ENCODE measurements around the gene MYH7.

Gene MYH7

GRCh38 chr14:23447361-23448350 lies 12.2 kb upstream of the MYH7 start:
- no peak for DNase-seq

- no peak for DNase-seq
Observed at GRCh38 chr14:23446291-23446851, 10.9 kb upstream of the MYH7 start.

GRCh38 chr14:23445773-23446172 lies 10.3 kb upstream of the MYH7 start:
- DNase-seq, result no peak

- no peak for DNase-seq
Observed at GRCh38 chr14:23444314-23444713, 8.9 kb upstream of the MYH7 start.

DNA sequence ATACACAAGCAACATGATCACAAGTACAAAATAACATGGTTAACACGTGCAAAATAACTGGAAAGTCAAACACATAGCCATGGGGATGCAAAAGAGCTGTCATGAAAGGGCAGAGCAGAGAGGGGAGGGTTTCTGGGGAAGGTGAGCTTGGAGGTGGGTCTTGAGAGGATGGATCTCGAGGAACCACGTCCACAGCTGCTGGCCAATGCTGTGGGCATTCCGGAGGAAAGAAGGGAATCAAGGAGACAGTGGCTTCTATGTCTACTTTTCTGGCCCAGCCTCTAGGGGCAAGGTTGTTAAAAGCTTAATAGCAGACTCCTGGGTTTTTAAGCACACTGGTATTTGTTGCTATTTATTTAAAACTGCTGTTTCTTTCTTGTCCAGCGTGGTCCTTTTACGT lies 8.4 kb upstream of the MYH7 start:
- DNase-seq, result no peak

DNA sequence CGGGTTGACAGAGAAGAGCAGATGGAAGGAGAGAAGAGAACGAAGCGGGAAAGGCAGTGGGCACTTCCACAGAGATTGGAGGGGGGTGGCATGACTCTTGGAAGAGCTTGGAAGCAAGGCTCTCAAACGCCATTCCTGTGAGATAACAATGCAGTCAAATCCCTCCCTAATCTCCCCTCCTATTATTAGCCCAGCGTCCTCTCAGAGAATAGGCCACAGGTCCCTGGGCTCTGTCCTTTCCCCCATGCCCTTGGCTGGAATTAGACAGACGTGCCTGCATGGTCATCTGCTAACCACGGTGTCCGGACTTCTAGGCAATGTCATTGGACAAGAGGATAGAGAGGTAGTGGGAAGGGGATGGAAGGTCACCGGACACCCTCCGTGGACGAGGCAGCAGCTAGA lies 8.0 kb upstream of the MYH7 start:
- no peak for DNase-seq

GRCh38 chr14:23442721-23443356 lies 7.4 kb upstream of the MYH7 start:
- DNase-seq, result no peak

DNA sequence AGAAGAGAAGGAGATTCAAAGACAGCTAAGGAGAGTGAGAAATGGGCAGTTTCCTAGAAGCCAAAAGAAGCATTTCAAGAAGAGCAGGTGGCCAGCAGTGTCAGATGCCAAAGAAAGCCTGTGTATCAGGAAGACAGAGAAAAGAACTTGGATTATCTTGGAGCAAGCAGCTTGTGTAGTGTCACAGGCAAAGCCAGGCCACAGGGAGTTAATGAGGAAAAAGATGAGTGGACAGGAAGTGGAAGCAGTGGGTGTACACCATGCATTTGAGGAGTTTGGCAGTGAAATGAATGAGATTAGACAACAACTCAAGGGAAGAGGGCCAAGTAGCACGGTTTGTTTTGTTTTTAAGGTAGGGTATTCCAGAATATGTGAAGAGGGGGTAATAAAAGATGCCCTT lies 5.6 kb upstream of the MYH7 start:
- no peak for DNase-seq

DNA sequence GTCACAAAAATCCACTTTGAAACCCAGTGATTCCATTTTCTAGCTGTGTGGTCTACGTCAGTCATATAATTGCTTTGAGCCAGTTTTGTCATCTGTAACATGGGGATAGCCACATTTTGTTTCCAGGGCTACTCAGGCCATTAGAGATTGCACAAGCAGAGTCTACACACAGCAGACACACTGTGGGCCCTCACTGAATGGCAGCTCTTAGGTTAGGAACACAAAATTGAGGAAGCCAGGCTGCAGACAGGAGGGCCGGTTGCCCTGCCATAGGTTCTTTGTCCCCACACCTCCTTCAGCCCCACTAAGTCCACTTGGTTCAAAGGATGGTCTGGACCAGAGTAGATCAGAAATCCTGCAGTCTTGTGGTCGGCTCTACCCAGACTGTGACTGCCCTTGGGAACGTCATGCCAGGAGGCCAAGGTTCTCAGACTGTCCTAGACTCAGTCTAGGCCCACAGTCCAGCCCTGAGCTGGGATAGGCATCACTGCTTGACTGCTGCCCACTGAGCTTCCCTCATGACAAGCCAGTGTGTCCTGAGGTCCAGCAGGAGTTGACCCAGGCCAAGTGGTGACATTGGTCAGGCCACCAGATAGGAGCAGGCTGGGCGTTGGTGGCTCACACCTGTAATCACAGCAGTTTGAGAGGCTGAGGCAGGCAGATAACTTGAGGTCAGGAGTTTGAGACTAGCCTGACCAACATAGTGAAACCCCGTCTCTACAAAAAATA lies 3.8 kb upstream of the MYH7 start:
- no peak for DNase-seq

DNA sequence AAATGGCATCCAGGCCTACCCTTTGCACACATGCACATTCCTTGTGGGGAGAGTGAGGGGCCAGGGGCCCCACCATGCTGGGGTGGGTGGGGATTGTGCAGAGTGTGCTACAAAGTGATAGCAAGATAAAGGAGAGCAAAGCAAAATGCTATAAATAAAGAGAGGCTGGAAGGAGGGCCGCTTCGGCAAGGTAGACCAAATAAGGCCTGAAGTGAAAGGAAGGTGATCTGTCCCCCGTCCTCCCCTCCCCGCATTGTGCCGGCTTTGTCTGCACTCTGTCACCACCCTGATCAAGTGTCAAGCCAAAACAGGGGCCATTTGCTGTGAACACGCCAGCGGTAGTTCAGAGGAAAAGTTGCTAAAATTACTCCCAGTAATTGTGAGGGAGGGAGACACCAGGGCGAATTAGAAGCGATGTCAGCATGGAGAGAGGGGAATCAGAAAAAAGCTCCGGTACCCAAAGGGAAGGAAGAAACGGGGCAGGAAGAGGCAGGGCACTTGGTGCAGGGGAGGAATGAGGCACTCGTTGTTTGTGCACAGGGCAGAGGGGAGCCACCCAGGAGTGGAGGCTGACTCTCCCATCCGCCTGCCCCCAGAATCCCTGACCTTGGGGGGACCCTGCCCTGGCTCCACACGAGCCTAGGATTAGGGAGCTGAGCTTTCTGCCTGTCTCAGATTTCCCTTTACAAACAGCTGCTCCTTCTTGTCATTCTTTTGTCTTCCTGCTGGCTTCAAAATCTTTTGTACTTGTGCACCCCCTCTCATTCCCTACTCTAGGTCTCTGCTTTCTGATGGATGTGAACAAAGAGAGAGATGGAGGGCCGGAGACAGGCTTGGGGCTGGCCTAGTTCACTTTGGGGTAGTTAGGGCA lies 2.9 kb upstream of the MYH7 start:
- DNase-seq, result no peak

DNA sequence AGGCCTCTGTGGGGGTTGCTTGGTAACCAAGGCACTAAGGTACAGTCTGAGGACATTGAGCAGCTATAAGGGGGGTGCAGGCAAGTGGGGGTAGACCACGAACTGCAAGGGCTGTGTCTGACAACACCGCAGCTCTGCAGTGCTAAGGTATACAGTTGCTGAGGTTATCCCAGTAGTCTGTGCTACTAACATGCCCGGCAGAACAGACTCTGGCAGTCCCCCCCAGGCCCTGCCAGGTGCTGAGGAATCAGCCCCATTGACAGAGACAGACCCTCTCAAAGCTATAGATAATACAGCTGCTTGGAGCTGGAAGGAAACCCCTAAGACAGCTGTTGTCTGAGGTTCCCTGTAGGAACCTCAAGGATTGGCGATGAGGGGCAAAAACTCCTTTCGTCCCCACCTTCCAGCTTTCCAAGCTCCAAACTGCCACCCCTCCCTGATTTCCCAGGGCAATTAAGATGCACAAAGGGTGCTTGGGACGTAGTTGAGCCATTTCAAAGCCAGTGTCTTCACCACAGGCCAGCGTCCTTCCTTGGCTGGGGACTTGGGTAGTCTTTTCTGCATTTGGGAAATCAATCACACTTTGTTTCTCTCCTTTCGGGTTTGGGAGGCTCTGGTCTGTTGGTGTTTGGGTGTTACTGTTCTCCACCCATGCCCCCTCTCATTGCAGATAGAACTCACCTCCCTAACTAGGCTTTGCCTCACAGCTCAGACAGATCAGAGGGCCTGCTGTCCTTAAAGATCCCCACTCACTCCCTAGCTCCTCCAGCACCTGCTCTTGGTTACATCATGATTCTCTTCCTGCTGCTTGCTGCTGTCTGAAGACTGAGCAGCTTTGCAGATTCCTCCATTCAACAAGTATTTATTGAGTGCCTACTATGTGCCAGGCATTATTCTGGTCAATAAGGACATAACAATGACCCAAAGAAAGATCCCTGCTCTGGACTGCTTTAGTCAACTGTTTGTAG lies 2.0 kb upstream of the MYH7 start:
- no peak for DNase-seq

DNA sequence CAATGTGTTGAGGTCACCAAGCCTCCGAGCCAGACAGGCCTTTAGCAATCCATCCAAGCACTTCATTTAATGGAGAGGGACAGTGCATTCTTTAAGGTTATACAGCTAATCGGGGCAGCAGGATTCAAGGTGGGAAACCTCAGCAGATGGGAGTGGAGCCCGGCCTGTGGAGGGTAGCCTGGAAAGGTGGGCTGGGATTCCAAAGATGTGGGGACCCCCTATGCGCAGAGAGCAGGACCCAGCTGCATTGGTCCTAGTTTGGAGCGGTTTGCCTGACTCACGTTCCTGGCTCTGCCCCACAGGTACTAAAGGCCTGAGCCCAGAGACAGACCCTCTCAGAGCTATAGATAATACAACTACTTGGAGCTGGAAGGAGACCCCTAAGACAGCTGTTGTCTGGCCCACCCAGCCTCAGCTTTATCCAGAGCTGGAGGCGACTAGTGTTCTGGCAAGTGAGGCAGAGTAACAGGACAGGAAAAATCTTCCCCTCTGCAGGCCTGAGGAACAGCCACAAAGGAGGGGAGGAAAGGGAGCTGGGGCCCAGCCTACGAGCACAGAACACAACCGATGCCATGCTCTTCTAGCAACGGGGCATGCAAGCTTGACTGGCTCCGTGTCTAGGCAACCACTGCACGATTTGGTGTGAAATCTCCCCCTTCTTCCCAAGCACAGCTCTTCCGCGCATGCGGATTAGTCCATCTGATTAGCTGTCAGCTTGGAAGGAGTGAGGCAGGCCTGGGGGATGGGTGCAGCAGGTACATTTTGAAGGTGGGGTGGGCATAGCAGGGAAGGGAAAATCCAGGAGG lies 1.1 kb upstream of the MYH7 start:
- no peak for DNase-seq

GRCh38 chr14:23434488-23435222 lies 805 bp downstream of the MYH7 start:
- no peak for DNase-seq

DNA sequence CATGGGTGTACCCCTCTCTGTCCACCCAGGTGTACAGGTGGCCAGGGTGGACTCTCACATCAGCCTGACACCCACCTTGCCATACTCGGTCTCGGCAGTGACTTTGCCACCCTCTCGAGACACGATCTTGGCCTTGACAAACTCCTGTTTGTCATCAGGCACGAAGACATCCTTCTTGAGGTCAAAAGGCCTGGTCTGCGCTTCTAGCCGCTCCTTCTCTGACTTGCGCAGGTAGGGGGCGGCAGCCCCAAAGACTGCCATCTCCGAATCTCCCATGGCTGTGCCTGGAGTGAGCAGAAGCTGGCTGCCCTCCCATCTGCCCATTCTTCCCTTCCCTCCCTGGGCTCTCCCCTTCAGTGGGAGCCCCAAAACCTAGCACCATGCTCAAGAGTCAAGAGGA lies 2.0 kb downstream of the MYH7 start:
- DNase-seq, result no peak

GRCh38 chr14:23432946-23433345 lies 2.5 kb downstream of the MYH7 start:
- DNase-seq, result no peak

DNA sequence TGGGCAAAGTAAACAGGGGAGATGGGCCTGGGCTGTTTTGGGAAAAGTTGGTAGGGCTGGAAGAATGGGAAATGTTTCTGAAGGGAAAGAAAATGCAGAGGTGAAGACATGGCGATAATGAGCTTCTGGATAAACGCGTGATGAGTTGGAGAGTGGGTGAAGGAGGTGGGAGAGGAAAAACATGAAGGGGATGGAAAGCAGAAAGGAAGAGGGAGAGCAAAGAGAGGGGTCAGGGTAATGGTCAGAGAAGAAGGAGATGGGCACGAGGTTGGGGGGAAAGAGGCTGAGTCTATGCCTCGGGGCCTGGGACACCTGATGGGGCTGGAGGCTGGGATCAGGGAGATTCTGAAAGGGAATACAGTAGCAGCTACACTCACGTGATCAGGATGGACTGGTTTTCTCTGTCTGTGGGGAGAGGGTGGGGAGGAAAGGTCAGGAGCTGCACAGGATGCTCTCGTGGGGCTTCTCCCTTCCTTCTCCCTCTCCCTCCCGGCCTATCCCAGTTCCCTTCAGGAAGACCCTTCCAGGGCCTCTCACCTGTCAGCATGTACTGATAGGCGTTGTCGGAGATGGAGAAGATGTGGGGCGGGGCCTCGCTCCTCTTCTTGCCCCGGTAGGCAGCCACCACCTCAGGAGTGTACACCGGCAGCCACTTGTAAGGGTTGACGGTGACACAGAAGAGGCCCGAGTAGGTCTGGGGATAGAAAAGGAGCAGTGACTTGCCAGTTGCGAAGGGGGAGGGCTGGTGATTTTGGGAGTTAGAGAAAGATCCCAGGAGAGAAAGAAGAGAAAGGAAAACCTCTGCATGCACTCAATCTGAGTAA lies 3.1 kb downstream of the MYH7 start:
- DNase-seq, result no peak

- no peak for DNase-seq
Observed at GRCh38 chr14:23431486-23431885, 4.0 kb downstream of the MYH7 start.

GRCh38 chr14:23430723-23431085 lies 4.8 kb downstream of the MYH7 start:
- no peak for DNase-seq

Data from SIG-M5 (cell line).